HepG2 (cell line): ENCODE results near the gene SNRNP200.

Experiments used
- CTCF ChIP-seq: sonication (generic); formaldehyde crosslinking; IDR thresholded peaks from 2 replicates; pipeline ENCODE4 v1.5.0; 2020; ENCODE audit warnings: mild to moderate bottlenecking, missing genetic modification reagents, moderate library complexity
- TAF1 ChIP-seq: sonication (generic); formaldehyde crosslinking; IDR thresholded peaks from 2 replicates; pipeline ENCODE4 v1.4.0; 2020; ENCODE audit warnings: missing genetic modification reagents

- TF ChIP-seq CTCF (CRISPR knock-in tag) (no peak), TAF1 (CRISPR knock-in tag) (no peak)
These were observed 2.9 kb upstream of the SNRNP200 start for GRCh38 chr2:96308248-96308647.
